OCI-LY7 (cell line): ENCODE measurements around the gene ZCCHC2. TPM values are rescaled to one million over a fixed set of nuclear protein-coding genes. Genes with fewer than 3 reads are reported as not detected.

Source experiments
- BruUV-seq: library from RNA; stranded (reverse); fragments of 400-500 nt; replicated peaks from 2 replicates; lab custom pipeline; 2021; lab: Mats Ljungman, UMichigan
- CTCF ChIA-PET: fragments of 300-600 bp; sonication (Branson Sonifier 250); formaldehyde crosslinking; loops from one replicate; lab custom pipeline; 2022; ENCODE audit warnings: antibody characterized with exemption; ENCODE audit not compliant: unreplicated experiment; lab: Charles Lee
- POLR2A ChIA-PET: fragments of 300-600 bp; sonication (Branson Sonifier 250); formaldehyde crosslinking; loops from one replicate; lab custom pipeline; 2022; ENCODE audit warnings: antibody characterized with exemption; lab: Charles Lee
- DNase-seq: peaks from one replicate; pipeline ENCODE4 v3.0.0-alpha.2; 2015; ENCODE audit warnings: low spot score
- H2AFZ ChIP-seq: fragments of 200-600 bp; sonication (generic), shearing (Covaris generic); 2 replicates; pipeline ENCODE4 v1.6.1; 2014; ENCODE audit warnings: mild to moderate bottlenecking, antibody characterized with exemption, low read length, moderate library complexity
- H3K27ac ChIP-seq: fragments of 200-600 bp; sonication (generic); 2 replicates; pipeline ENCODE4 v1.5.1; 2014; ENCODE audit warnings: mixed run types, low read depth, mild to moderate bottlenecking, moderate library complexity, low read length, inconsistent platforms; ENCODE audit not compliant: poor library complexity, severe bottlenecking
- H3K36me3 ChIP-seq: fragments of 200-600 bp; sonication (generic); 2 replicates; pipeline ENCODE4 v1.6.1; 2014; ENCODE audit warnings: mild to moderate bottlenecking, antibody characterized with exemption, low read length, moderate library complexity, mixed read lengths; ENCODE audit not compliant: insufficient read depth
- H3K4me1 ChIP-seq: fragments of 200-600 bp; sonication (generic); 2 replicates; pipeline ENCODE4 v1.5.1; 2014; ENCODE audit warnings: mild to moderate bottlenecking, low read length; ENCODE audit not compliant: insufficient read depth, poor library complexity, severe bottlenecking
- H3K4me2 ChIP-seq: fragments of 200-600 bp; sonication (generic); 2 replicates; pipeline ENCODE4 v1.6.1; 2014; ENCODE audit warnings: mild to moderate bottlenecking, low read length
- H3K4me3 ChIP-seq: fragments of 200-600 bp; sonication (generic); 2 replicates; pipeline ENCODE4 v1.5.1; 2014; ENCODE audit warnings: mild to moderate bottlenecking, low read depth, low read length; ENCODE audit not compliant: poor library complexity, severe bottlenecking
- H3K79me2 ChIP-seq: fragments of 200-600 bp; sonication (generic); 2 replicates; pipeline ENCODE4 v1.6.1; 2016; ENCODE audit warnings: low read depth, mild to moderate bottlenecking, low read length, moderate library complexity, mixed read lengths; ENCODE audit not compliant: insufficient read depth
- H3K9me2 ChIP-seq: fragments of 200-600 bp; sonication (generic); 2 replicates; pipeline ENCODE4 v1.6.1; 2016; ENCODE audit warnings: mild to moderate bottlenecking, low read length, mixed read lengths; ENCODE audit not compliant: insufficient read depth
- H3K9me3 ChIP-seq: fragments of 200-600 bp; sonication (generic); 2 replicates; pipeline ENCODE4 v1.6.1; 2014; ENCODE audit warnings: mild to moderate bottlenecking, mixed run types, low read length, mixed read lengths
- H4K20me1 ChIP-seq: fragments of 200-600 bp; sonication (generic); 2 replicates; pipeline ENCODE4 v1.6.1; 2014; ENCODE audit warnings: mild to moderate bottlenecking, antibody characterized with exemption, low read length, moderate library complexity, mixed read lengths; ENCODE audit not compliant: insufficient read depth
- CTCF ChIP-seq: fragments of 200-600 bp; sonication (generic); conservative IDR thresholded peaks from 2 replicates; pipeline ENCODE4 v1.5.1; 2014; ENCODE audit warnings: mild to moderate bottlenecking, antibody characterized with exemption, low read length, moderate library complexity, mixed read lengths
- EZH2phosphoT487 ChIP-seq: fragments of 200-600 bp; sonication (generic); IDR thresholded peaks from 2 replicates; pipeline ENCODE4 v1.6.1; 2018; ENCODE audit warnings: low read depth, borderline replicate concordance, mild to moderate bottlenecking, mixed run types, antibody characterized with exemption, low read length, moderate library complexity, mixed read lengths
- intact Hi-C: fragments of 100-400 bp; cut with micrococcal nuclease; formaldehyde crosslinking; loops from one replicate; pipeline ENCODE4 v1.10.0; 2022; ENCODE audit not compliant: unreplicated experiment
- total RNA-seq, 2 experiments: library from RNA; depleted of rRNA in 1 of 2; stranded (reverse); fragments of >200 nt in 1 of 2; shearing (Covaris generic) in 1 of 2; gene quantifications; 2 replicates each; pipeline ENCODE4 v1.2.3, GENCODE V29; 2014 to 2022

ZCCHC2 gene
- total RNA-seq, 2 experiments from 2014 or later = 16.9 to 17.5 TPM

GRCh38 chr18:62571037-62571436 lies 48.2 kb downstream of the ZCCHC2 start:
- no peak overlapping the region for H2AFZ ChIP-seq
- no peaks in the 10 kb centered on the region for H3K9me3 ChIP-seq
- intact Hi-C loops = no loop called here
- no TSS peak for BruUV-seq
- TF ChIP-seq EZH2phosphoT487 (no peak), CTCF (no peak)
- peaks cover 58% of the 10 kb centered on the region for H3K36me3 ChIP-seq
- POLR2A ChIA-PET = interaction anchor here (1.0 to 1.2 kb wide), 2 partner anchors 15 to 273 kb away, joined by 3 to 5 read pairs; no protein-coding TSS in a partner anchor
- H3K27ac ChIP-seq = no peak overlapping the region
- CTCF ChIA-PET = no interaction called here
- H3K79me2 ChIP-seq = no peaks in the 10 kb centered on the region
- no peaks in the 10 kb centered on the region for H4K20me1 ChIP-seq
- no peaks in the 10 kb centered on the region for H3K9me2 ChIP-seq
- DNase-seq = no peak
- no peak overlapping the region for H3K4me2 ChIP-seq
- no peak overlapping the region for H3K4me3 ChIP-seq
- H3K4me1 ChIP-seq = no peaks in the 10 kb centered on the region

- H3K36me3 ChIP-seq = peaks cover 60% of the 10 kb centered on the region
- no TSS peak for BruUV-seq
Observed at GRCh38 chr18:62571648-62572047, 48.8 kb downstream of the ZCCHC2 start.

More at GRCh38 chr18:62571648-62572047, 48.8 kb downstream of the ZCCHC2 start:
- H3K79me2 ChIP-seq = no peaks in the 10 kb centered on the region
- H3K4me3 ChIP-seq = no peak overlapping the region
- no peaks in the 10 kb centered on the region for H3K4me1 ChIP-seq
- POLR2A ChIA-PET = interaction anchor here (1.2 kb wide), 1 partner anchor 273 kb away, joined by 3 read pairs; no protein-coding TSS in a partner anchor
- no peaks in the 10 kb centered on the region for H4K20me1 ChIP-seq
- no peaks in the 10 kb centered on the region for H3K9me2 ChIP-seq
- no peak for TF ChIP-seq EZH2phosphoT487
- TF ChIP-seq CTCF = no peak
- H3K9me3 ChIP-seq = no peaks in the 10 kb centered on the region
- H3K4me2 ChIP-seq = no peak overlapping the region
- no peak overlapping the region for H3K27ac ChIP-seq
- H2AFZ ChIP-seq = no peak overlapping the region
- DNase-seq = no peak
- CTCF ChIA-PET = no interaction called here
- intact Hi-C loops = no loop called here
